Esophagus mucosa (tissue), 1 donor: ENCODE results near the gene KIF21B. TPM values are rescaled to one million over a fixed set of nuclear protein-coding genes. Genes with fewer than 3 reads are reported as not detected.

Source experiments
- ATAC-seq: fragments of 200-7000 bp; cut with Tn5 transposase; one replicate; pipeline ENCODE4 v1.9.1; 2020
- total RNA-seq: library from RNA; stranded (reverse); gene quantifications from one replicate; pipeline ENCODE4 v1.2.4, GENCODE V29; 2023
- donor health status: DM: yes; HTN: yes; CAD: no.

The KIF21B gene
- 0.52 TPM for total RNA-seq

GRCh38 chr1:201023517-201023902 lies at the start of gene KIF21B:
KIF21B (minus strand) TSS chr1:201023714; CDS start chr1:201023383, 331 bp downstream.
- peak; percentile 76 for ATAC-seq

- ATAC-seq = no peak
These were observed 49.4 kb upstream of the KIF21B start for GRCh38 chr1:201072922-201073321.

- peak; percentile 80 for ATAC-seq
These were observed 48.6 kb upstream of the KIF21B start for GRCh38 chr1:201072149-201072548.

- ATAC-seq = no peak
These were observed 46.1 kb upstream of the KIF21B start for GRCh38 chr1:201069636-201070035.

- no peak for ATAC-seq
These were observed 45.5 kb upstream of the KIF21B start for GRCh38 chr1:201068976-201069375.

GRCh38 chr1:201066986-201067385 lies 43.5 kb upstream of the KIF21B start:
- no peak for ATAC-seq

- ATAC-seq = no peak
These were observed 42.2 kb upstream of the KIF21B start for GRCh38 chr1:201065686-201066085.

GRCh38 chr1:201064806-201065205 lies 41.3 kb upstream of the KIF21B start:
- ATAC-seq = no peak

GRCh38 chr1:201063145-201063544 lies 39.6 kb upstream of the KIF21B start:
- no peak for ATAC-seq

- ATAC-seq = no peak
These were observed 39.1 kb upstream of the KIF21B start for GRCh38 chr1:201062511-201063091.

- no peak for ATAC-seq
These were observed 38.4 kb upstream of the KIF21B start for GRCh38 chr1:201061886-201062285.

GRCh38 chr1:201061049-201061448 lies 37.5 kb upstream of the KIF21B start:
- no peak for ATAC-seq

- peak; percentile 67 for ATAC-seq
These were observed 37.1 kb upstream of the KIF21B start for GRCh38 chr1:201060586-201060985.

- no peak for ATAC-seq
These were observed 36.5 kb upstream of the KIF21B start for GRCh38 chr1:201059871-201060555.

GRCh38 chr1:201059401-201059800 lies 35.9 kb upstream of the KIF21B start:
- no peak for ATAC-seq

GRCh38 chr1:201054091-201054543 lies 30.6 kb upstream of the KIF21B start:
- no peak for ATAC-seq

- ATAC-seq = peak; percentile 9
These were observed 29.8 kb upstream of the KIF21B start for GRCh38 chr1:201053155-201053860.

GRCh38 chr1:201051399-201051798 lies 27.9 kb upstream of the KIF21B start:
- no peak for ATAC-seq

GRCh38 chr1:201050515-201051277 lies 27.2 kb upstream of the KIF21B start:
- ATAC-seq = no peak

- ATAC-seq = no peak
These were observed 25.8 kb upstream of the KIF21B start for GRCh38 chr1:201049248-201049831.

- ATAC-seq = no peak
These were observed 25.0 kb upstream of the KIF21B start for GRCh38 chr1:201048521-201048920.

GRCh38 chr1:201044119-201044518 lies 20.6 kb upstream of the KIF21B start:
- no peak for ATAC-seq
